H9 (cell line): ENCODE results near the gene TMEM30B. TPM values are rescaled to one million over a fixed set of nuclear protein-coding genes. Genes with fewer than 3 reads are reported as not detected.

Experiments
- DNase-seq: peaks from one replicate; pipeline ENCODE4 v3.0.0-alpha.2; 2017
- H2AFZ ChIP-seq: one replicate; pipeline ENCODE4 v1.6.1; 2013; ENCODE audit warnings: mild to moderate bottlenecking, low read length, control low read depth, moderate library complexity
- H2AK5ac ChIP-seq: 2 replicates; pipeline ENCODE4 v1.6.1; 2013; ENCODE audit warnings: low read length, control low read depth, mixed read lengths; ENCODE audit not compliant: insufficient read length
- H2BK120ac ChIP-seq: one replicate; pipeline ENCODE4 v1.6.1; 2013; ENCODE audit warnings: low read depth, mild to moderate bottlenecking, low read length, control low read depth, inconsistent platforms; ENCODE audit not compliant: poor library complexity, severe bottlenecking
- H2BK12ac ChIP-seq: 2 replicates; pipeline ENCODE4 v1.6.1; 2013; ENCODE audit warnings: low read length, control low read depth, mixed read lengths, low read depth; ENCODE audit not compliant: insufficient read length
- H2BK15ac ChIP-seq: 2 replicates; pipeline ENCODE4 v1.6.1; 2013; ENCODE audit warnings: low read depth, low read length, control low read depth
- H2BK20ac ChIP-seq: one replicate; pipeline ENCODE4 v1.6.1; 2013; ENCODE audit warnings: low read depth, mild to moderate bottlenecking, low read length, control low read depth, inconsistent platforms; ENCODE audit not compliant: poor library complexity, severe bottlenecking
- H2BK5ac ChIP-seq: 2 replicates; pipeline ENCODE4 v1.6.1; 2013; ENCODE audit warnings: low read length, control low read depth, mixed read lengths; ENCODE audit not compliant: insufficient read length
- H3K14ac ChIP-seq: 2 replicates; pipeline ENCODE4 v1.6.1; 2013; ENCODE audit warnings: low read length, control low read depth; ENCODE audit not compliant: insufficient read depth
- H3K18ac ChIP-seq: 2 replicates; pipeline ENCODE4 v1.6.1; 2013; ENCODE audit warnings: low read depth, mild to moderate bottlenecking, mixed read lengths, low read length, control low read depth; ENCODE audit not compliant: insufficient read length
- H3K23ac ChIP-seq: 2 replicates; pipeline ENCODE4 v1.6.1; 2013; ENCODE audit warnings: low read length, control low read depth, mixed read lengths, low read depth; ENCODE audit not compliant: insufficient read length
- H3K23me2 ChIP-seq: 2 replicates; pipeline ENCODE4 v1.6.1; 2013; ENCODE audit warnings: low read depth, mild to moderate bottlenecking, mixed read lengths, low read length, control low read depth; ENCODE audit not compliant: insufficient read length, poor library complexity, severe bottlenecking
- H3K27ac ChIP-seq: 2 replicates; pipeline ENCODE4 v1.5.1; 2013; ENCODE audit warnings: low read length, control low read depth, mixed read lengths, low read depth; ENCODE audit not compliant: insufficient read length
- H3K27me3 ChIP-seq: 2 replicates; pipeline ENCODE4 v1.6.1; 2013; ENCODE audit warnings: low read length, control low read depth, inconsistent platforms; ENCODE audit not compliant: insufficient read depth
- H3K4ac ChIP-seq: 2 replicates; pipeline ENCODE4 v1.6.1; 2013; ENCODE audit warnings: low read depth, mild to moderate bottlenecking, control low read depth, inconsistent platforms, low read length, moderate library complexity
- H3K4me1 ChIP-seq: 2 replicates; pipeline ENCODE4 v1.6.1; 2013; ENCODE audit warnings: low read length, control low read depth, inconsistent platforms; ENCODE audit not compliant: insufficient read depth
- H3K4me2 ChIP-seq: 2 replicates; pipeline ENCODE4 v1.6.1; 2013; ENCODE audit warnings: low read length, control low read depth, mixed read lengths; ENCODE audit not compliant: insufficient read length, insufficient read depth
- H3K56ac ChIP-seq: 2 replicates; pipeline ENCODE4 v1.6.1; 2013; ENCODE audit warnings: low read depth, mild to moderate bottlenecking, mixed read lengths, low read length, control low read depth; ENCODE audit not compliant: insufficient read length
- H3K79me1 ChIP-seq: 2 replicates; pipeline ENCODE4 v1.6.1; 2013; ENCODE audit warnings: low read depth, mild to moderate bottlenecking, moderate library complexity, low read length, control low read depth, inconsistent platforms; ENCODE audit not compliant: insufficient read depth, poor library complexity, severe bottlenecking
- H3K79me2 ChIP-seq: 2 replicates; pipeline ENCODE4 v1.6.1; 2013; ENCODE audit warnings: low read length, control low read depth, inconsistent platforms; ENCODE audit not compliant: insufficient read depth
- H3K9ac ChIP-seq: 2 replicates; pipeline ENCODE4 v1.6.1; 2013; ENCODE audit warnings: low read length, control low read depth, mixed read lengths; ENCODE audit not compliant: insufficient read length; ENCODE audit errors: extremely low read depth
- H3K9me3 ChIP-seq: one replicate; pipeline ENCODE4 v1.6.1; 2013; ENCODE audit warnings: low read depth, low read length, inconsistent platforms; ENCODE audit not compliant: control insufficient read depth
- H3T11ph ChIP-seq: one replicate; pipeline ENCODE4 v1.6.1; 2013; ENCODE audit warnings: mild to moderate bottlenecking, low read length, control low read depth, inconsistent platforms
- H4K20me1 ChIP-seq: one replicate; pipeline ENCODE4 v1.6.1; 2013; ENCODE audit not compliant: control insufficient read depth, insufficient read length, insufficient read depth
- H4K5ac ChIP-seq: 2 replicates; pipeline ENCODE4 v1.6.1; 2013; ENCODE audit warnings: low read depth, mild to moderate bottlenecking, mixed read lengths, low read length, control low read depth; ENCODE audit not compliant: insufficient read length
- H4K8ac ChIP-seq: replicated peaks from 2 replicates; pipeline ENCODE4 v1.6.1; 2013; ENCODE audit warnings: low read length, control low read depth, mixed read lengths, low read depth; ENCODE audit not compliant: insufficient read length
- H4K91ac ChIP-seq: 2 replicates; pipeline ENCODE4 v1.6.1; 2013; ENCODE audit warnings: low read depth, mild to moderate bottlenecking, moderate library complexity, mixed read lengths, low read length, control low read depth; ENCODE audit not compliant: insufficient read length
- H3K27ac Mint-ChIP-seq, 3 experiments: 2 replicates in 2 of 3; 3 replicates in 1 of 3; pipeline ENCODE4 v1.8.0; 2020 to 2021; ENCODE audit warnings: mixed read lengths in 3 of 3, mild to moderate bottlenecking in 1 of 3, moderate library complexity in 1 of 3
- H3K27me3 Mint-ChIP-seq: 2 replicates; pipeline ENCODE4 v1.8.0; 2021; ENCODE audit warnings: low read depth, mild to moderate bottlenecking, moderate library complexity, mixed read lengths
- H3K36me3 Mint-ChIP-seq, 3 experiments: 2 replicates in 2 of 3; 3 replicates in 1 of 3; pipeline ENCODE4 v1.8.0; 2020 to 2021; ENCODE audit warnings: low read depth in 3 of 3, mixed read lengths in 3 of 3; ENCODE audit not compliant: insufficient read depth in 1 of 3
- H3K4me1 Mint-ChIP-seq, 2 experiments: 2 replicates each; pipeline ENCODE4 v1.8.0; 2020; ENCODE audit warnings: mixed read lengths in 2 of 2
- H3K4me3 Mint-ChIP-seq, 2 experiments: 2 replicates in 1 of 2; 3 replicates in 1 of 2; pipeline ENCODE4 v1.8.0; 2020 to 2021; ENCODE audit warnings: mild to moderate bottlenecking in 2 of 2, mixed read lengths in 2 of 2, moderate library complexity in 1 of 2
- H3K9me3 Mint-ChIP-seq, 2 experiments: 2 replicates in 1 of 2; 3 replicates in 1 of 2; pipeline ENCODE4 v1.8.0; 2020; ENCODE audit warnings: mild to moderate bottlenecking in 2 of 2, mixed read lengths in 2 of 2, moderate library complexity in 1 of 2
- whole genome bisulfite sequencing: extraction: QIAGEN DNeasy Blood & Tissue Kit; methylation state at CpG from one replicate; pipeline ENCODE4 v1.1.7; 2013; ENCODE audit warnings: missing lambda C conversion rate, low lambda C conversion rate, mixed read lengths; ENCODE audit not compliant: insufficient read length; ENCODE audit errors: extremely low coverage; 5-methylcytosine and 5-hydroxymethylcytosine counted together
- total RNA-seq: library from RNA; stranded (reverse); gene quantifications from 2 replicates; pipeline ENCODE4 v1.2.1, GENCODE V29; 2021
- TF ChIP-seq, protein P1 (sequence below): fragments of 200-600 bp; sonication (generic); conservative IDR thresholded peaks from 3 replicates; pipeline ENCODE4 v1.8.0; 2021; ENCODE audit warnings: antibody characterized with exemption, mild to moderate bottlenecking

Gene TMEM30B
- total RNA-seq, 1 experiment from 2014 or later: 12.2 TPM

DNA sequence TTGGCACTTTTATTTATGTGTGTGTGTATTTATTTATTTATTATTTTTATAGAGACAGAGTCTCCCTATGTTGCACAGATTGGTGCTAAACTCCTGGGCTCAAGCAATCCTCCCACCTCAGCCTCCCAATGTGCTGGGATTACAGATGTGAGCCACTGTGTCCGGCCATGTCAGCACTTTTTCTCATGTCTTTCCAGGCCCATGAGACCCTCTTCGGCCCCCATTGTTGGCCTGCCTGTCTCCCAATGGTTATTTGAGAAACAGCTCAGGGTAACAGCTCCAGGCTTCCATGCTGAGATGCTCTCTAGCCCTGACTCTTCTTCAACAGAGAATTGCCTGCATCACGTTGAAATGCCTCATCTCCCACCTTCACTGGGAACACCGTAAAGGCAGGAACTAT is 34.4 kb downstream of the TMEM30B start:
- no peak overlapping the region for H2BK20ac ChIP-seq
- H3K14ac ChIP-seq: no peak overlapping the region
- no peak overlapping the region; a peak in 1 of 7 replicates for H3K27ac Mint-ChIP-seq
- no peaks in the 10 kb centered on the region for H3K4me1 ChIP-seq
- H3K27me3 ChIP-seq: no peaks in the 10 kb centered on the region
- no peak overlapping the region for H3T11ph ChIP-seq
- no peaks in the 10 kb centered on the region for H3K23me2 ChIP-seq
- H2BK120ac ChIP-seq: no peak overlapping the region
- H3K4me1 Mint-ChIP-seq: peaks cover 3 to 11% of the 10 kb centered on the region in 2 experiments
- H3K36me3 Mint-ChIP-seq: peaks cover 2 to 5% (median 5%) of the 10 kb centered on the region in 3 experiments
- H2BK12ac ChIP-seq: no peak overlapping the region
- H2AFZ ChIP-seq: no peak overlapping the region
- TF ChIP-seq, protein P1, sequence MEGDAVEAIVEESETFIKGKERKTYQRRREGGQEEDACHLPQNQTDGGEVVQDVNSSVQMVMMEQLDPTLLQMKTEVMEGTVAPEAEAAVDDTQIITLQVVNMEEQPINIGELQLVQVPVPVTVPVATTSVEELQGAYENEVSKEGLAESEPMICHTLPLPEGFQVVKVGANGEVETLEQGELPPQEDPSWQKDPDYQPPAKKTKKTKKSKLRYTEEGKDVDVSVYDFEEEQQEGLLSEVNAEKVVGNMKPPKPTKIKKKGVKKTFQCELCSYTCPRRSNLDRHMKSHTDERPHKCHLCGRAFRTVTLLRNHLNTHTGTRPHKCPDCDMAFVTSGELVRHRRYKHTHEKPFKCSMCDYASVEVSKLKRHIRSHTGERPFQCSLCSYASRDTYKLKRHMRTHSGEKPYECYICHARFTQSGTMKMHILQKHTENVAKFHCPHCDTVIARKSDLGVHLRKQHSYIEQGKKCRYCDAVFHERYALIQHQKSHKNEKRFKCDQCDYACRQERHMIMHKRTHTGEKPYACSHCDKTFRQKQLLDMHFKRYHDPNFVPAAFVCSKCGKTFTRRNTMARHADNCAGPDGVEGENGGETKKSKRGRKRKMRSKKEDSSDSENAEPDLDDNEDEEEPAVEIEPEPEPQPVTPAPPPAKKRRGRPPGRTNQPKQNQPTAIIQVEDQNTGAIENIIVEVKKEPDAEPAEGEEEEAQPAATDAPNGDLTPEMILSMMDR: no peak
- H3K9me3 ChIP-seq: peaks cover 1% of the 10 kb centered on the region
- no peaks in the 10 kb centered on the region; the same call in 1 of the 2 replicates for H3K27me3 Mint-ChIP-seq
- no peak overlapping the region for H2AK5ac ChIP-seq
- no peaks in the 10 kb centered on the region for H3K79me1 ChIP-seq
- H4K20me1 ChIP-seq: no peaks in the 10 kb centered on the region
- no peaks in the 10 kb centered on the region for H3K79me2 ChIP-seq
- peaks cover 2 to 5% of the 10 kb centered on the region in 2 experiments for H3K9me3 Mint-ChIP-seq
- WGBS: no CpG with 5 or more reads among the region's 4 CpGs
- no peak overlapping the region for H4K8ac ChIP-seq
- no peak for DNase-seq
- no peak overlapping the region for H3K23ac ChIP-seq
- no peak overlapping the region for H3K9ac ChIP-seq
- no peak overlapping the region for H4K5ac ChIP-seq
- H3K56ac ChIP-seq: no peak overlapping the region
- H2BK15ac ChIP-seq: no peak overlapping the region
- no peak overlapping the region for H3K4ac ChIP-seq
- H3K18ac ChIP-seq: no peak overlapping the region
- no peak overlapping the region for H2BK5ac ChIP-seq
- no peak overlapping the region for H3K27ac ChIP-seq
- H3K4me2 ChIP-seq: no peak overlapping the region
- H3K4me3 Mint-ChIP-seq: no peak overlapping the region
- no peak overlapping the region for H4K91ac ChIP-seq
